IMR-90 (cell line): Measurements from ENCODE around the gene WDR5. TPM values are rescaled to one million over a fixed set of nuclear protein-coding genes. Genes with fewer than 3 reads are reported as not detected.

Source experiments
- ATAC-seq: fragments of 200-7000 bp; cut with Tn5 transposase; 2 replicates; pipeline ENCODE4 v1.9.1; 2020; ENCODE audit warnings: low read depth, mild to moderate bottlenecking, moderate library complexity
- BruUV-seq: library from RNA; stranded (reverse); fragments of 400-500 nt; replicated peaks from 2 replicates; lab custom pipeline; 2021; lab: Mats Ljungman, UMichigan
- CTCF ChIA-PET: fragments of 300-600 bp; formaldehyde crosslinking; extraction: SDS; loops from one replicate; lab custom pipeline; 2021; ENCODE audit warnings: antibody characterized with exemption; lab: Yijun Ruan, JAX
- POLR2A ChIA-PET: fragments of 300-600 bp; sonication (Branson Sonifier 250); formaldehyde crosslinking; loops from one replicate; lab custom pipeline; 2022; ENCODE audit warnings: antibody characterized with exemption; ENCODE audit not compliant: unreplicated experiment; lab: Charles Lee
- DNase-seq: peaks from one replicate; pipeline ENCODE4 v3.0.0; 2013
- H2AFZ ChIP-seq: replicated peaks from 2 replicates; pipeline ENCODE3; 2013; ENCODE audit warnings: low read length, mild to moderate bottlenecking; ENCODE audit not compliant: poor library complexity
- H2AK5ac ChIP-seq: 2 replicates; pipeline ENCODE4 v1.6.1; 2013; ENCODE audit warnings: low read depth, low read length, inconsistent platforms
- H2AK9ac ChIP-seq: replicated peaks from 2 replicates; pipeline ENCODE3; 2013; ENCODE audit warnings: mild to moderate bottlenecking, low read depth, low read length, moderate library complexity; ENCODE audit not compliant: poor library complexity
- H2BK120ac ChIP-seq: 2 replicates; pipeline ENCODE4 v1.6.1; 2013; ENCODE audit warnings: low read depth, low read length, inconsistent platforms
- H2BK15ac ChIP-seq: 3 replicates; pipeline ENCODE4 v1.6.1; 2013; ENCODE audit warnings: low read depth, low read length, inconsistent platforms
- H2BK20ac ChIP-seq: 2 replicates; pipeline ENCODE4 v1.6.1; 2013; ENCODE audit warnings: low read depth, mild to moderate bottlenecking, inconsistent platforms, low read length, moderate library complexity
- H2BK5ac ChIP-seq: 2 replicates; pipeline ENCODE4 v1.6.1; 2013; ENCODE audit warnings: mild to moderate bottlenecking, low read depth, low read length, inconsistent platforms; ENCODE audit not compliant: poor library complexity, severe bottlenecking
- H3K14ac ChIP-seq: replicated peaks from 2 replicates; pipeline ENCODE4 v1.6.1; 2013; ENCODE audit warnings: low read depth, low read length, inconsistent platforms
- H3K18ac ChIP-seq: 2 replicates; pipeline ENCODE4 v1.6.1; 2013; ENCODE audit warnings: low read depth, low read length, control low read depth
- H3K23ac ChIP-seq: 2 replicates; pipeline ENCODE4 v1.6.1; 2013; ENCODE audit warnings: low read depth, low read length, inconsistent platforms
- H3K27ac ChIP-seq: 2 replicates; pipeline ENCODE4 v1.5.1; 2013; ENCODE audit warnings: mild to moderate bottlenecking, control low read depth, low read length; ENCODE audit not compliant: insufficient read depth
- H3K27me3 ChIP-seq: 2 replicates; pipeline ENCODE4 v1.6.1; 2013; ENCODE audit warnings: low read length; ENCODE audit not compliant: control insufficient read depth, insufficient read depth
- H3K36me3 ChIP-seq: 2 replicates; pipeline ENCODE4 v1.6.1; 2013; ENCODE audit warnings: low read length, mixed read lengths; ENCODE audit not compliant: control insufficient read depth, insufficient read depth
- H3K4ac ChIP-seq: 2 replicates; pipeline ENCODE4 v1.6.1; 2013; ENCODE audit warnings: low read depth, low read length, inconsistent platforms
- H3K4me1 ChIP-seq: 2 replicates; pipeline ENCODE4 v1.6.1; 2013; ENCODE audit warnings: low read length, mixed read lengths; ENCODE audit not compliant: control insufficient read depth, insufficient read depth
- H3K4me2 ChIP-seq: 2 replicates; pipeline ENCODE4 v1.6.1; 2013; ENCODE audit warnings: low read depth, mild to moderate bottlenecking, control low read depth, low read length, moderate library complexity
- H3K4me3 ChIP-seq: 2 replicates; pipeline ENCODE4 v1.5.1; 2013; ENCODE audit warnings: low read depth, mild to moderate bottlenecking, control low read depth, low read length, moderate library complexity; ENCODE audit not compliant: insufficient read depth
- H3K56ac ChIP-seq: 2 replicates; pipeline ENCODE4 v1.6.1; 2013; ENCODE audit warnings: low read length, inconsistent platforms; ENCODE audit not compliant: insufficient read depth; ENCODE audit errors: extremely low read depth
- H3K79me1 ChIP-seq, 2 experiments: 2 replicates each; pipeline ENCODE4 v1.6.1; 2013; ENCODE audit warnings: low read length in 2 of 2, inconsistent platforms in 1 of 2, low read depth in 1 of 2
- H3K9ac ChIP-seq: 2 replicates; pipeline ENCODE4 v1.6.1; 2013; ENCODE audit warnings: low read depth, low read length, control low read depth
- H3K9me1 ChIP-seq: 2 replicates; pipeline ENCODE4 v1.6.1; 2013; ENCODE audit warnings: low read length, inconsistent platforms; ENCODE audit not compliant: insufficient read depth
- H3K9me3 ChIP-seq: 2 replicates; pipeline ENCODE4 v1.6.1; 2013; ENCODE audit warnings: low read length; ENCODE audit not compliant: control insufficient read depth, insufficient read depth
- H4K20me1 ChIP-seq: 2 replicates; pipeline ENCODE4 v1.6.1; 2013; ENCODE audit warnings: low read length, inconsistent platforms; ENCODE audit not compliant: insufficient read depth
- H4K5ac ChIP-seq: 2 replicates; pipeline ENCODE4 v1.6.1; 2013; ENCODE audit warnings: mild to moderate bottlenecking, low read depth, low read length, control low read depth
- H4K8ac ChIP-seq, 2 experiments: 2 replicates each; pipeline ENCODE4 v1.6.1; 2013; ENCODE audit warnings: low read depth in 2 of 2, low read length in 2 of 2, control low read depth in 1 of 2, inconsistent platforms in 1 of 2
- H4K91ac ChIP-seq: 2 replicates; pipeline ENCODE4 v1.6.1; 2013; ENCODE audit warnings: low read depth, low read length, inconsistent platforms; ENCODE audit not compliant: insufficient read depth
- BHLHE40 ChIP-seq: fragments of 150-350 bp; IDR thresholded peaks from 2 replicates; pipeline ENCODE4 v1.6.1; 2016; ENCODE audit warnings: mild to moderate bottlenecking, low read depth, low read length
- MAFK ChIP-seq: IDR thresholded peaks from 2 replicates; pipeline ENCODE4 v1.6.1; 2012; ENCODE audit warnings: low read depth, low read length, improper control_type of control experiment
- NFE2L2 ChIP-seq: fragments of 150-350 bp; IDR thresholded peaks from 2 replicates; pipeline ENCODE4 v1.6.1; 2016; ENCODE audit warnings: low read depth, mild to moderate bottlenecking, low read length
- POLR2A ChIP-seq: IDR thresholded peaks from 2 replicates; pipeline ENCODE4 v1.6.1; 2012; ENCODE audit warnings: mild to moderate bottlenecking, low read depth, low read length
- WGBS, 2 experiments: methylation state at CpG; one replicate each; pipeline versions ENCODE4 v1.1.5 to v1.1.7; 2013; ENCODE audit warnings: missing lambda C conversion rate in 2 of 2; ENCODE audit not compliant: insufficient read length in 1 of 2; ENCODE audit errors: extremely low coverage in 2 of 2; 5-methylcytosine and 5-hydroxymethylcytosine counted together
- dilution Hi-C: fragments of 300-500 bp; cut with HindIII; formaldehyde crosslinking; loops from one replicate; pipeline ENCODE4 v1.14.3; 2018; ENCODE audit warnings: low sequenced_read_pairs; ENCODE audit not compliant: unreplicated experiment
- in situ Hi-C: fragments of 300-500 bp; cut with MboI; formaldehyde crosslinking; loops from 3 replicates; pipeline ENCODE4 v1.14.3; 2019; ENCODE audit warnings: low sequenced_read_pairs, inconsistent platforms, mixed read lengths
- intact Hi-C: fragments of 100-400 bp; cut with micrococcal nuclease; formaldehyde crosslinking; loops from 2 replicates; pipeline ENCODE4 v1.10.0; 2022
- polyA plus RNA-seq, 3 experiments: library from polyadenylated mRNA; depleted of rRNA; stranded (reverse); fragments of >200 nt; gene quantifications; 2 replicates each; pipeline ENCODE4 v1.2.3, GENCODE V29; 2012; ENCODE audit warnings: low replicate concordance in 1 of 3
- total RNA-seq: library from RNA; depleted of rRNA; stranded (reverse); fragments of >200 nt; gene quantifications from 2 replicates; pipeline ENCODE4 v1.2.3, GENCODE V29; 2012
- TF ChIP-seq, protein P1 (sequence below): conservative IDR thresholded peaks from 2 replicates; pipeline ENCODE4 v1.5.1; 2012; ENCODE audit warnings: mild to moderate bottlenecking, low read depth, low read length, improper control_type of control experiment

WDR5 gene
- total and polyA plus RNA-seq, 2 of the 4 experiments (the other 2 are of a cell fraction) = 18.3 to 26.6 TPM

DNA sequence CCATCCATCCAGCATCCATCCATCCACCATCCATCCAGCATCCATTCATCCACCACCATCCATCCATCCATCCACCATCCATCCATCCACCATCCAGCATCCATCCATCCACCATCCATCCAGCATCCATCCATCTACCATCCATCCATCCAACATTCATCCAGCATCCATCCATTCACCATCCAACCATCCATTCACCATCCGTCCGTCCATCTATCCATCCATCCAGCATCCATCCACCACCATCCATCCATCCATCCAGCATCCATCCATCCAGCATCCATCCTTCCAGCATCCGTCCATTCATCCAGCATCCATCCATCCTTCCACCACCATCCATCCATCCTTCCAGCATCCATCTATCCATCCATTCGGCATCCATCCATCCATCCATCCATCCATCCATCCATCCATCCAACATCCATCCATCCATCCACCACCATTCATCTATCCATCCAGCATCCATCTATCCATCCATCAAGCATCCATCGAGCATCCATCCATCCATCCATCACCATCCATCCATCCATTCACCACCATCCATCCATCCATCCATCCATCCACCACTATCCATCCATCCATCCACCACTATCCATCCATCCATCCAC, 32.4 kb upstream of the WDR5 start:
- no peak overlapping the region for H2BK20ac ChIP-seq
- ChIA-PET POLR2A (no interaction called here), CTCF (no interaction called here)
- no peaks in the 10 kb centered on the region for H3K36me3 ChIP-seq
- H2AK9ac ChIP-seq = no peak overlapping the region
- no peak overlapping the region for H2AFZ ChIP-seq
- peaks cover 3% of the 10 kb centered on the region; the same call in 1 of the 2 replicates for H3K9me3 ChIP-seq
- no TSS peak for BruUV-seq
- no peak overlapping the region for H3K4me2 ChIP-seq
- no peak overlapping the region for H2BK120ac ChIP-seq
- no peak overlapping the region for H3K18ac ChIP-seq
- H4K91ac ChIP-seq = no peak overlapping the region
- dilution Hi-C loops (no loop called here), in situ Hi-C loops (no loop called here), intact Hi-C loops (no loop called here)
- H4K5ac ChIP-seq = no peak overlapping the region
- H3K9me1 ChIP-seq = no peaks in the 10 kb centered on the region
- H3K79me1 ChIP-seq = no peaks in the 10 kb centered on the region
- no peak overlapping the region for H3K27ac ChIP-seq
- TF ChIP-seq NFE2L2 (no peak), POLR2A (no peak), BHLHE40 (no peak), MAFK (no peak)
- TF ChIP-seq, protein P1, sequence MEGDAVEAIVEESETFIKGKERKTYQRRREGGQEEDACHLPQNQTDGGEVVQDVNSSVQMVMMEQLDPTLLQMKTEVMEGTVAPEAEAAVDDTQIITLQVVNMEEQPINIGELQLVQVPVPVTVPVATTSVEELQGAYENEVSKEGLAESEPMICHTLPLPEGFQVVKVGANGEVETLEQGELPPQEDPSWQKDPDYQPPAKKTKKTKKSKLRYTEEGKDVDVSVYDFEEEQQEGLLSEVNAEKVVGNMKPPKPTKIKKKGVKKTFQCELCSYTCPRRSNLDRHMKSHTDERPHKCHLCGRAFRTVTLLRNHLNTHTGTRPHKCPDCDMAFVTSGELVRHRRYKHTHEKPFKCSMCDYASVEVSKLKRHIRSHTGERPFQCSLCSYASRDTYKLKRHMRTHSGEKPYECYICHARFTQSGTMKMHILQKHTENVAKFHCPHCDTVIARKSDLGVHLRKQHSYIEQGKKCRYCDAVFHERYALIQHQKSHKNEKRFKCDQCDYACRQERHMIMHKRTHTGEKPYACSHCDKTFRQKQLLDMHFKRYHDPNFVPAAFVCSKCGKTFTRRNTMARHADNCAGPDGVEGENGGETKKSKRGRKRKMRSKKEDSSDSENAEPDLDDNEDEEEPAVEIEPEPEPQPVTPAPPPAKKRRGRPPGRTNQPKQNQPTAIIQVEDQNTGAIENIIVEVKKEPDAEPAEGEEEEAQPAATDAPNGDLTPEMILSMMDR = no peak
- peak overlapping the region; percentile 62 for H2BK5ac ChIP-seq
- H2AK5ac ChIP-seq = no peak overlapping the region
- ATAC-seq = no peak
- no peak overlapping the region for H2BK15ac ChIP-seq
- no peaks in the 10 kb centered on the region for H4K20me1 ChIP-seq
- WGBS, 2 experiments = 67 to 100% methylated on average over 2 to 5 of the region's 5 CpGs
- no peak overlapping the region for H3K23ac ChIP-seq
- no peak overlapping the region for H3K4ac ChIP-seq
- no peak overlapping the region for H3K56ac ChIP-seq
- peaks cover 10% of the 10 kb centered on the region for H3K27me3 ChIP-seq
- H3K9ac ChIP-seq = no peak overlapping the region
- no peak for DNase-seq
- H3K4me3 ChIP-seq = no peak overlapping the region
- no peaks in the 10 kb centered on the region for H3K4me1 ChIP-seq
- H4K8ac ChIP-seq = no peak overlapping the region
- H3K14ac ChIP-seq = no peak overlapping the region
